AG04449 (cell line): Measurements from ENCODE around the gene ZBTB46.
A peak's percentile ranks its signal among the peaks of the same experiment; 100 is the strongest.

Experiments used
- CTCF ChIA-PET: fragments of 350-600 bp; formaldehyde crosslinking; extraction: SDS; loops from one replicate; lab custom pipeline; 2021; ENCODE audit warnings: antibody characterized with exemption; lab: Yijun Ruan, JAX
- POLR2A ChIA-PET: fragments of 400-600, 350-600 bp; formaldehyde crosslinking; extraction: SDS; loops from one replicate; lab custom pipeline; 2020; ENCODE audit warnings: antibody characterized with exemption, inconsistent platforms; lab: Yijun Ruan, JAX
- DNase-seq: peaks from one replicate; pipeline ENCODE4 v3.0.0-alpha.2; 2010; ENCODE audit warnings: low read depth, low spot score
- H3K4me3 ChIP-seq: 2 replicates; pipeline ENCODE4 v1.5.1; 2011; ENCODE audit warnings: low read depth, mild to moderate bottlenecking, control low read depth, low read length
- CTCF ChIP-seq: IDR thresholded peaks from one replicate; pipeline ENCODE4 v1.5.1; 2011; ENCODE audit warnings: mild to moderate bottlenecking, moderate library complexity, low read length, control low read depth, inconsistent platforms; ENCODE audit not compliant: insufficient read depth; ENCODE audit errors: missing control alignments

The ZBTB46 gene

GRCh38 chr20:63744158-63744557 lies 86.9 kb downstream of the ZBTB46 start:
- POLR2A ChIA-PET, result no interaction called here
- DNase-seq, result no peak
- H3K4me3 ChIP-seq, result no peak overlapping the region
- CTCF ChIA-PET, result interaction anchor here (2.2 kb wide), 1 partner anchor 31 kb away, joined by 9 read pairs; no protein-coding TSS in a partner anchor
- TF ChIP-seq CTCF, result no peak

GRCh38 chr20:63743210-63743970 lies 87.7 kb downstream of the ZBTB46 start:
- TF ChIP-seq CTCF, result no peak
- no peak overlapping the region for H3K4me3 ChIP-seq
- DNase-seq, result no peak
- CTCF ChIA-PET, result interaction anchor here (0.8 to 2.2 kb wide), 4 partner anchors 31 to 231 kb away, joined by 3 to 9 read pairs (median 3); no protein-coding TSS in a partner anchor
- POLR2A ChIA-PET, result no interaction called here

- ChIA-PET CTCF (interaction anchor here (0.6 to 2.2 kb wide), 6 partner anchors 11 to 232 kb away, joined by 3 to 9 read pairs (median 3); no protein-coding TSS in a partner anchor), POLR2A (interaction anchor here (2.3 kb wide), 1 partner anchor 35 kb away, joined by 10 read pairs; the partner anchor contains the start of genes ARFRP1 and ZGPAT)
- H3K4me3 ChIP-seq, result no peak overlapping the region
- no peak for DNase-seq
- no peak for TF ChIP-seq CTCF
Measured at GRCh38 chr20:63742381-63743024, 88.6 kb downstream of the ZBTB46 start.

- CTCF ChIA-PET, result interaction anchor here (0.6 to 1.7 kb wide), 8 partner anchors 8 to 232 kb away, joined by 3 to 16 read pairs (median 4); partner anchors contain the start of gene TPD52L2
Measured at GRCh38 chr20:63741676-63742380, 89.2 kb downstream of the ZBTB46 start.

GRCh38 chr20:63741354-63741675 lies 89.7 kb downstream of the ZBTB46 start:
- POLR2A ChIA-PET, result interaction anchor here (0.6 to 2.3 kb wide), 7 partner anchors 34 to 322 kb away, joined by 3 to 14 read pairs (median 4); partner anchors contain the start of genes ARFRP1, GMEB2, RTEL1 and TCEA2
- TF ChIP-seq CTCF, result no peak
- peak overlapping the region; percentile 75 for H3K4me3 ChIP-seq
- no peak for DNase-seq
- CTCF ChIA-PET, result interaction anchor here (0.8 to 1.7 kb wide), 7 partner anchors 8 to 233 kb away, joined by 3 to 16 read pairs (median 4); partner anchors contain the start of gene TPD52L2

More at GRCh38 chr20:63741676-63742380, 89.2 kb downstream of the ZBTB46 start:
- DNase-seq, result no peak
- POLR2A ChIA-PET, result interaction anchor here (1.0 to 2.3 kb wide), 5 partner anchors 34 to 215 kb away, joined by 3 to 14 read pairs (median 4); partner anchors contain the start of genes ARFRP1, GMEB2, RTEL1 and TPD52L2
- H3K4me3 ChIP-seq, result peak overlapping the region; percentile 75
- TF ChIP-seq CTCF, result no peak
